HEK293 (cell line): ENCODE data around the gene AMPD3.

Experiments
- CTCF ChIA-PET: fragments of 350-600 bp; formaldehyde crosslinking; extraction: SDS; loops from one replicate; lab custom pipeline; 2021; ENCODE audit warnings: antibody characterized with exemption; lab: Yijun Ruan, JAX
- POLR2A ChIA-PET: fragments of 300-600 bp; formaldehyde crosslinking; extraction: SDS; loops from one replicate; lab custom pipeline; 2020; ENCODE audit warnings: antibody characterized with exemption, inconsistent platforms; lab: Yijun Ruan, JAX
- H3K27ac ChIP-seq: fragments of 200-500 bp; sonication (Bioruptor generic); 2 replicates; pipeline ENCODE4 v1.5.1; 2014; ENCODE audit warnings: low read depth, low read length, control low read depth, inconsistent platforms; ENCODE audit errors: extremely low read depth
- H3K36me3 ChIP-seq, 2 experiments: fragments of 200-500 bp in 1 of 2; sonication (Bioruptor generic) in 1 of 2; 1 replicate in 1 of 2; 2 replicates in 1 of 2; pipeline ENCODE4 v1.5.1; 2014 to 2017; ENCODE audit warnings: inconsistent platforms in 2 of 2, low read length in 2 of 2; ENCODE audit not compliant: control insufficient read depth in 2 of 2, insufficient read depth in 1 of 2
- H3K4me1 ChIP-seq: fragments of 200-500 bp; sonication (Bioruptor generic); 2 replicates; pipeline ENCODE4 v1.5.1; 2014; ENCODE audit warnings: mild to moderate bottlenecking, low read length, inconsistent platforms; ENCODE audit not compliant: control insufficient read depth, insufficient read depth
- H3K4me3 ChIP-seq: 2 replicates; pipeline ENCODE4 v1.5.1; 2011; ENCODE audit warnings: low read depth, mild to moderate bottlenecking, control low read depth, low read length, moderate library complexity
- H3K9me3 ChIP-seq: fragments of 200-500 bp; sonication (Bioruptor generic); 2 replicates; pipeline ENCODE4 v1.5.1; 2014; ENCODE audit warnings: low read depth, low read length, inconsistent platforms; ENCODE audit not compliant: control insufficient read depth, insufficient read depth
- KLF16 ChIP-seq: fragments of 450-650 bp; formaldehyde crosslinking; IDR thresholded peaks from 2 replicates; pipeline ENCODE4 v1.5.1; 2017; ENCODE audit warnings: missing biosample characterization, missing genetic modification characterization
- SCRT1 ChIP-seq: fragments of 450-650 bp; formaldehyde crosslinking; IDR thresholded peaks from 2 replicates; pipeline ENCODE4 v1.5.1; 2016; ENCODE audit warnings: missing biosample characterization, missing genetic modification characterization, borderline replicate concordance
- ZBTB17 ChIP-seq: fragments of 450-650 bp; formaldehyde crosslinking; IDR thresholded peaks from 2 replicates; pipeline ENCODE4 v1.5.1; 2016; ENCODE audit warnings: missing biosample characterization, missing genetic modification characterization
- ZFP69B ChIP-seq: fragments of 450-650 bp; formaldehyde crosslinking; IDR thresholded peaks from 2 replicates; pipeline ENCODE4 v1.5.1; 2016; ENCODE audit warnings: missing biosample characterization, missing genetic modification characterization
- ZNF2 ChIP-seq: fragments of 450-650 bp; formaldehyde crosslinking; IDR thresholded peaks from 2 replicates; pipeline ENCODE4 v1.5.1; 2016; ENCODE audit warnings: missing biosample characterization, missing genetic modification characterization
- ZNF239 ChIP-seq: fragments of 450-650 bp; formaldehyde crosslinking; IDR thresholded peaks from 2 replicates; pipeline ENCODE4 v1.5.1; 2016; ENCODE audit warnings: missing biosample characterization, missing genetic modification characterization
- ZNF26 ChIP-seq: fragments of 450-650 bp; formaldehyde crosslinking; IDR thresholded peaks from 2 replicates; pipeline ENCODE4 v1.5.1; 2016; ENCODE audit warnings: missing biosample characterization, missing genetic modification characterization
- ZNF585B ChIP-seq: fragments of 450-650 bp; formaldehyde crosslinking; IDR thresholded peaks from 2 replicates; pipeline ENCODE4 v1.5.1; 2016; ENCODE audit warnings: missing biosample characterization, missing genetic modification characterization
- ZNF664 ChIP-seq: fragments of 450-650 bp; formaldehyde crosslinking; IDR thresholded peaks from 2 replicates; pipeline ENCODE4 v1.5.1; 2016; ENCODE audit warnings: missing biosample characterization, missing genetic modification characterization
- ZNF785 ChIP-seq: fragments of 450-650 bp; formaldehyde crosslinking; IDR thresholded peaks from 2 replicates; pipeline ENCODE4 v1.5.1; 2016; ENCODE audit warnings: missing biosample characterization, missing genetic modification characterization
- ZSCAN16 ChIP-seq: fragments of 450-650 bp; formaldehyde crosslinking; IDR thresholded peaks from 2 replicates; pipeline ENCODE4 v1.5.1; 2016; ENCODE audit warnings: missing biosample characterization, missing genetic modification characterization
- TF ChIP-seq, protein P1 (sequence below): fragments of 450-650 bp; formaldehyde crosslinking; conservative IDR thresholded peaks from 2 replicates; pipeline ENCODE4 v1.5.1; 2016; ENCODE audit warnings: low read depth, missing biosample characterization, missing genetic modification characterization
- TF ChIP-seq, protein P2 (sequence below): fragments of 450-650 bp; formaldehyde crosslinking; IDR thresholded peaks from 2 replicates; pipeline ENCODE4 v1.5.1; 2016; ENCODE audit warnings: missing biosample characterization, missing genetic modification characterization

Gene AMPD3

DNA sequence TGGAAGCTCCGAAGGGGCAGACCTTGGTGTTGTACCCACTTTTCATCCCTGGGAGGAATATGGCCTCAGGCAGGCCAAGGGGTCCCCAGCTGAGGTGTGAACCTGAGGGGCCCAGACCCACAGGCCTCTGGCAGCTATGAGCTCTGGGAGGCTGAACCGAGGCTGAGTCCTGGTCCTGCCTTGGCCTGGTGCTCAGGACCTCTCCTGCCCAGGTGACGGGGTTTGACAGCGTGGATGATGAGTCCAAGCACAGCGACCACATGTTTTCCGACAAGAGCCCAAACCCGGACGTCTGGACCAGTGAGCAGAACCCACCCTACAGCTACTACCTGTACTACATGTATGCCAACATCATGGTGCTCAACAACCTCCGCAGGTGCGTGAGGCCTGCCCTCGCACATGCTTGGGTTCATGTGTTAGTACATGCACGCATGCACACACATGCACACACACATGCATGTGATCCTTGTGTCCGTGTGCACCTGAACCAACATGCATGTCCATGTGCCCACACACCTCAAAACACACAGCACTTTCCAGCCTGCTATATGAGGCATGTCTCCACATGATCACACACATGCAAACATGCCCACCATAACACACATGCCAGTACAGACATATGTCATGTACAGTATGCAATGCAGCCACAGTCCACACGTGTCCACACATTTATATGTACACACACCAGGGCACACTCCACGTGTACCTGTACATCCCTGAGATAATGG is 45.0 kb downstream of the AMPD3 start:
- no peak for TF ChIP-seq ZBTB17 (tag by site-specific recombination)
- TF ChIP-seq, protein P1, sequence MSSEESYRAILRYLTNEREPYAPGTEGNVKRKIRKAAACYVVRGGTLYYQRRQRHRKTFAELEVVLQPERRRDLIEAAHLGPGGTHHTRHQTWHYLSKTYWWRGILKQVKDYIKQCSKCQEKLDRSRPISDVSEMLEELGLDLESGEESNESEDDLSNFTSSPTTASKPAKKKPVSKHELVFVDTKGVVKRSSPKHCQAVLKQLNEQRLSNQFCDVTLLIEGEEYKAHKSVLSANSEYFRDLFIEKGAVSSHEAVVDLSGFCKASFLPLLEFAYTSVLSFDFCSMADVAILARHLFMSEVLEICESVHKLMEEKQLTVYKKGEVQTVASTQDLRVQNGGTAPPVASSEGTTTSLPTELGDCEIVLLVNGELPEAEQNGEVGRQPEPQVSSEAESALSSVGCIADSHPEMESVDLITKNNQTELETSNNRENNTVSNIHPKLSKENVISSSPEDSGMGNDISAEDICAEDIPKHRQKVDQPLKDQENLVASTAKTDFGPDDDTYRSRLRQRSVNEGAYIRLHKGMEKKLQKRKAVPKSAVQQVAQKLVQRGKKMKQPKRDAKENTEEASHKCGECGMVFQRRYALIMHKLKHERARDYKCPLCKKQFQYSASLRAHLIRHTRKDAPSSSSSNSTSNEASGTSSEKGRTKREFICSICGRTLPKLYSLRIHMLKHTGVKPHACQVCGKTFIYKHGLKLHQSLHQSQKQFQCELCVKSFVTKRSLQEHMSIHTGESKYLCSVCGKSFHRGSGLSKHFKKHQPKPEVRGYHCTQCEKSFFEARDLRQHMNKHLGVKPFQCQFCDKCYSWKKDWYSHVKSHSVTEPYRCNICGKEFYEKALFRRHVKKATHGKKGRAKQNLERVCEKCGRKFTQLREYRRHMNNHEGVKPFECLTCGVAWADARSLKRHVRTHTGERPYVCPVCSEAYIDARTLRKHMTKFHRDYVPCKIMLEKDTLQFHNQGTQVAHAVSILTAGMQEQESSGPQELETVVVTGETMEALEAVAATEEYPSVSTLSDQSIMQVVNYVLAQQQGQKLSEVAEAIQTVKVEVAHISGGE (tag by site-specific recombination) = no peak
- TF ChIP-seq ZNF239 = no peak
- TF ChIP-seq, protein P2, sequence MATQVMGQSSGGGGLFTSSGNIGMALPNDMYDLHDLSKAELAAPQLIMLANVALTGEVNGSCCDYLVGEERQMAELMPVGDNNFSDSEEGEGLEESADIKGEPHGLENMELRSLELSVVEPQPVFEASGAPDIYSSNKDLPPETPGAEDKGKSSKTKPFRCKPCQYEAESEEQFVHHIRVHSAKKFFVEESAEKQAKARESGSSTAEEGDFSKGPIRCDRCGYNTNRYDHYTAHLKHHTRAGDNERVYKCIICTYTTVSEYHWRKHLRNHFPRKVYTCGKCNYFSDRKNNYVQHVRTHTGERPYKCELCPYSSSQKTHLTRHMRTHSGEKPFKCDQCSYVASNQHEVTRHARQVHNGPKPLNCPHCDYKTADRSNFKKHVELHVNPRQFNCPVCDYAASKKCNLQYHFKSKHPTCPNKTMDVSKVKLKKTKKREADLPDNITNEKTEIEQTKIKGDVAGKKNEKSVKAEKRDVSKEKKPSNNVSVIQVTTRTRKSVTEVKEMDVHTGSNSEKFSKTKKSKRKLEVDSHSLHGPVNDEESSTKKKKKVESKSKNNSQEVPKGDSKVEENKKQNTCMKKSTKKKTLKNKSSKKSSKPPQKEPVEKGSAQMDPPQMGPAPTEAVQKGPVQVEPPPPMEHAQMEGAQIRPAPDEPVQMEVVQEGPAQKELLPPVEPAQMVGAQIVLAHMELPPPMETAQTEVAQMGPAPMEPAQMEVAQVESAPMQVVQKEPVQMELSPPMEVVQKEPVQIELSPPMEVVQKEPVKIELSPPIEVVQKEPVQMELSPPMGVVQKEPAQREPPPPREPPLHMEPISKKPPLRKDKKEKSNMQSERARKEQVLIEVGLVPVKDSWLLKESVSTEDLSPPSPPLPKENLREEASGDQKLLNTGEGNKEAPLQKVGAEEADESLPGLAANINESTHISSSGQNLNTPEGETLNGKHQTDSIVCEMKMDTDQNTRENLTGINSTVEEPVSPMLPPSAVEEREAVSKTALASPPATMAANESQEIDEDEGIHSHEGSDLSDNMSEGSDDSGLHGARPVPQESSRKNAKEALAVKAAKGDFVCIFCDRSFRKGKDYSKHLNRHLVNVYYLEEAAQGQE (tag by site-specific recombination) = no peak
- TF ChIP-seq KLF16 (tag by site-specific recombination) = no peak
- Histone ChIP-seq H3K27ac (no peak overlapping the region), H3K36me3 (peaks cover 0 to 13% of the 10 kb centered on the region in 2 experiments; a peak in 1 of 3 replicates), H3K9me3 (no peaks in the 10 kb centered on the region), H3K4me3 (no peak overlapping the region), H3K4me1 (no peaks in the 10 kb centered on the region)
- ChIA-PET POLR2A (no interaction called here), CTCF (no interaction called here)

- TF ChIP-seq ZBTB17 (tag by site-specific recombination) (no peak), ZNF585B (tag by site-specific recombination) (no peak), ZNF26 (tag by site-specific recombination) (no peak), ZFP69B (tag by site-specific recombination) (no peak), SCRT1 (tag by site-specific recombination) (no peak), ZNF664 (tag by site-specific recombination) (no peak), ZSCAN16 (no peak), ZNF2 (tag by site-specific recombination) (no peak), ZNF239 (no peak), ZNF785 (tag by site-specific recombination) (no peak)
- Histone ChIP-seq H3K4me3 (no peak overlapping the region), H3K27ac (no peak overlapping the region), H3K9me3 (no peaks in the 10 kb centered on the region), H3K4me1 (no peaks in the 10 kb centered on the region), H3K36me3 (peaks cover 0 to 13% of the 10 kb centered on the region in 2 experiments; a peak in 1 of 3 replicates)
- CTCF ChIA-PET = no interaction called here
- POLR2A ChIA-PET = no interaction called here
Observed at GRCh38 chr11:10500757-10501684, 46.0 kb downstream of the AMPD3 start.
